C4-2B (cell line): ENCODE measurements around the gene CD101.

Source experiments
- CTCF ChIP-seq: fragments of 450-650 bp; conservative IDR thresholded peaks from 2 replicates; pipeline ENCODE4 v1.5.1; 2017; ENCODE audit warnings: mild to moderate bottlenecking
- ZFX ChIP-seq: fragments of 450-650 bp; IDR thresholded peaks from 2 replicates; pipeline ENCODE4 v1.6.1; 2017

- TF ChIP-seq CTCF, result no peak
- no peak for TF ChIP-seq ZFX
Observed at GRCh38 chr1:117034791-117035290, 33.3 kb downstream of the CD101 start.
